HFFc6 (cell line): Measurements from ENCODE around the gene TMEM254. TPM values are rescaled to one million over a fixed set of nuclear protein-coding genes. Genes with fewer than 3 reads are reported as not detected.
"Not testable (repeated sequence)": the region's sequence is repeated elsewhere in the genome, so short reads cannot be mapped to it uniquely, and the experiment has no call there.

Source experiments
- DNase-seq: peaks from one replicate; pipeline ENCODE4 v3.0.0-alpha.2; 2018
- H3K27ac Mint-ChIP-seq: 2 replicates; pipeline ENCODE4 v1.8.0; 2020; ENCODE audit warnings: mild to moderate bottlenecking, mixed read lengths
- H3K27me3 Mint-ChIP-seq: 2 replicates; pipeline ENCODE4 v1.8.0; 2021; ENCODE audit warnings: mild to moderate bottlenecking, moderate library complexity, mixed read lengths; ENCODE audit not compliant: insufficient read depth
- H3K36me3 Mint-ChIP-seq: 2 replicates; pipeline ENCODE4 v1.8.0; 2021; ENCODE audit warnings: low read depth, mixed read lengths
- H3K4me1 Mint-ChIP-seq: 2 replicates; pipeline ENCODE4 v1.8.0; 2020; ENCODE audit warnings: low read depth, mixed read lengths
- H3K4me3 Mint-ChIP-seq: 2 replicates; pipeline ENCODE4 v1.8.0; 2020; ENCODE audit warnings: mild to moderate bottlenecking, moderate library complexity, mixed read lengths
- H3K9me3 Mint-ChIP-seq: 2 replicates; pipeline ENCODE4 v1.8.0; 2020; ENCODE audit warnings: mild to moderate bottlenecking, mixed read lengths
- CTCF ChIP-seq: fragments of 200-600 bp; sonication (generic); IDR thresholded peaks from 2 replicates; pipeline ENCODE4 v1.5.0; 2021; ENCODE audit warnings: antibody characterized with exemption, mild to moderate bottlenecking
- total RNA-seq, 6 experiments: library from RNA; stranded (reverse); fragmentation: NEBNext Ultra II Directional; extraction: Animal tissue kit (Norgen Biotek cat#: 25700); gene quantifications; 2 replicates in 1 of 6; 3 replicates in 5 of 6; pipeline ENCODE4 v1.2.3, GENCODE V29; 2021

The TMEM254 gene
- total RNA-seq, 6 experiments from 2014 or later, result 11.7 to 14.8 (median 13.7) TPM

GRCh38 chr10:80081801-80082750 is 3.6 kb downstream of the TMEM254 start:
- H3K9me3 Mint-ChIP-seq, result no peaks in the 10 kb centered on the region
- TF ChIP-seq CTCF, result no peak
- no peaks in the 10 kb centered on the region; the same call in 1 of the 2 replicates for H3K36me3 Mint-ChIP-seq
- no peak overlapping the region for H3K27ac Mint-ChIP-seq
- DNase-seq, result no peak
- peaks cover 3% of the 10 kb centered on the region for H3K27me3 Mint-ChIP-seq
- H3K4me3 Mint-ChIP-seq, result no peak overlapping the region
- H3K4me1 Mint-ChIP-seq, result peaks cover 24% of the 10 kb centered on the region

- Mint-ChIP-seq H3K27me3 (peaks cover 2% of the 10 kb centered on the region; the same call in 1 of the 2 replicates), H3K27ac (no peak overlapping the region), H3K4me1 (no peaks in the 10 kb centered on the region), H3K4me3 (no peak overlapping the region), H3K9me3 (no peaks in the 10 kb centered on the region), H3K36me3 (no peaks in the 10 kb centered on the region)
- no peak for DNase-seq
- TF ChIP-seq CTCF, result no peak
These were observed 11.7 kb downstream of the TMEM254 start for GRCh38 chr10:80090121-80090520.

GRCh38 chr10:80094231-80094630 is 15.8 kb downstream of the TMEM254 start:
- no peak overlapping the region for H3K27ac Mint-ChIP-seq
- H3K27me3 Mint-ChIP-seq, result peaks cover 15% of the 10 kb centered on the region
- DNase-seq, result no peak
- no peaks in the 10 kb centered on the region for H3K4me1 Mint-ChIP-seq
- H3K4me3 Mint-ChIP-seq, result no peak overlapping the region
- H3K9me3 Mint-ChIP-seq, result no peaks in the 10 kb centered on the region
- TF ChIP-seq CTCF, result no peak
- H3K36me3 Mint-ChIP-seq, result no peaks in the 10 kb centered on the region

GRCh38 chr10:80098272-80098671 is 19.8 kb downstream of the TMEM254 start:
- H3K27me3 Mint-ChIP-seq, result peaks cover 14% of the 10 kb centered on the region
- H3K36me3 Mint-ChIP-seq, H3K9me3 Mint-ChIP-seq, H3K4me3 Mint-ChIP-seq, H3K4me1 Mint-ChIP-seq, DNase-seq, H3K27ac Mint-ChIP-seq: not testable (repeated sequence)

- Mint-ChIP-seq H3K4me1 (peaks cover 15% of the 10 kb centered on the region), H3K27me3 (peaks cover 14% of the 10 kb centered on the region)
- DNase-seq, H3K9me3 Mint-ChIP-seq, H3K36me3 Mint-ChIP-seq, H3K4me3 Mint-ChIP-seq, H3K27ac Mint-ChIP-seq: not testable (repeated sequence)
These were observed 20.8 kb downstream of the TMEM254 start for GRCh38 chr10:80099295-80099694.

GRCh38 chr10:80100116-80100515 is 21.7 kb downstream of the TMEM254 start:
- peaks cover 23% of the 10 kb centered on the region for H3K4me1 Mint-ChIP-seq
- peaks cover 14% of the 10 kb centered on the region for H3K27me3 Mint-ChIP-seq
- no peak for TF ChIP-seq CTCF
- H3K27ac Mint-ChIP-seq, result no peak overlapping the region
- H3K9me3 Mint-ChIP-seq, result no peaks in the 10 kb centered on the region
- no peak for DNase-seq
- H3K4me3 Mint-ChIP-seq, result no peak overlapping the region
- no peaks in the 10 kb centered on the region for H3K36me3 Mint-ChIP-seq
